Central memory CD4-positive, alpha-beta T cell (primary cell): ENCODE measurements around the gene TMEM81.
A peak's percentile ranks its signal among the peaks of the same experiment; 100 is the strongest.

Experiments
- DNase-seq: peaks from one replicate; pipeline ENCODE4 v3.0.0; 2022
- total RNA-seq, 3 experiments: gene quantifications; one replicate each; lab custom pipeline; 2026; lab: John Stamatoyannopoulos, UW

The TMEM81 gene
- 1.7 to 3.6 (median 2.0) reads per million in 3 experiments for total RNA-seq

DNA sequence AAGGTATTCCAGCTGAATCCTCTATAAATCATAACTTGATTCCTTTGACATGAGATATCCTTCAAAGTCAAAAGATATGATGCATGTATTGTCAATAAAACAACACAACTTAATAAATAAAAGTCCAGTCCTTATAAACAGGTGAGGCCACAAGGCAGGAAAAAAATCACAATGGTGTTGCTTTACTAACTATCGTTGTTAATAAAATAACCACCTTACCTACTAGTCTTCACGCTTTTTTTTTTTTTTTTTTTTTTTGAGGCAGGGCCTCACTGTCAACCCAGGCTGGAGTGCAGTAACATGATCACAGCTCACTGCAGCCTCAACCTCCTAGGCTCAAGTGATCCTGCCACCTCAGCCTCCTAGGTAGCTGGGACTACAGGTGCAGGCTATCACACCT lies at the start of gene TMEM81:
Gene TMEM81 (minus strand): TSS at position 101 of the 400 bp plus-strand sequence. CDS start 140 bp downstream, outside the sequence.
- no peak for DNase-seq

DNA sequence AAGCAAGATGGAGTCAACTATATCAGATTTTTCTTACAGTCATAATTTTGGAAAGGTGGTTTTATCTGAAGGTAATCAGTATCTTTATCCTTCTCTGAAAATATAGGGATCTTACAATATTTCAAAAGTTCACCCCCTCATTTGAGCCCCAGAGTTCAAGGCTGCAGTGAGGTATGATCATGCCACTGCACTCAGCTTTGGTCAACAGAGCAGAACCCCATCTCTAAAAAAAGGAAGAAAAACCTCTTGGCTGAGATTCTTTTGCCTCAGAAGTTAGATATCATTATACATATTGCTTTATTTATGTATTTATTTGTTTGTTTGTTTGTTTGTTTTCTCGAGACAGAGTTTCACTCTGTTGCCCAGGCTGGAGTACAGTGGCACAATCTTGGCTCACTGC lies 49.0 kb upstream of the TMEM81 start:
- DNase-seq, result no peak

DNA sequence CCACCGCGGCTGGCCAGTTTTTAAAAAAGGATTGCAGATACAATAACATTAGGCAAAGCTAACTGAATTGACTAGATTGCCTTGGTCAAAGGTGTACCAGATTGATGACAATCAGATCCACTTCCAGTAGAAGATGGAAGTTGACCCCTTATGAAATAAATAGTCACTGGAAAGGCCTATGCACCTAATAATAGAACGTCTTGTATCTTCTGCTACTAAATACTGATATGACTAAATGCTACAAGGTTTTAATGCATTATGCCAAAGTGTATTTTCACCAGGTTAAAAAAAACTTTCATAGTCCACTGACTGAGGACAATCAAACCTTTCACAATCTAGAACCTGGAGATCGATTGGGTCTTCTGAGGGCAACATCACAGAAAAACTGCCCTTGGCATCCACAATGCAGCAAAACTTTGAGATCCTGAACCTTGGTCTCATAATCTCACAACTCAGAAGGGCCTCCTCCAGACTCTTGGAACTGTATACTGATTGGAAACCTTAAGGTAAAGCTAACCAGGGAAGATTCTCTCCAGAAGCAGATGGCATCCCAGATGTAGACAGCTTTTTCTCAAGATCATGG lies 45.3 kb upstream of the TMEM81 start:
- no peak for DNase-seq

DNA sequence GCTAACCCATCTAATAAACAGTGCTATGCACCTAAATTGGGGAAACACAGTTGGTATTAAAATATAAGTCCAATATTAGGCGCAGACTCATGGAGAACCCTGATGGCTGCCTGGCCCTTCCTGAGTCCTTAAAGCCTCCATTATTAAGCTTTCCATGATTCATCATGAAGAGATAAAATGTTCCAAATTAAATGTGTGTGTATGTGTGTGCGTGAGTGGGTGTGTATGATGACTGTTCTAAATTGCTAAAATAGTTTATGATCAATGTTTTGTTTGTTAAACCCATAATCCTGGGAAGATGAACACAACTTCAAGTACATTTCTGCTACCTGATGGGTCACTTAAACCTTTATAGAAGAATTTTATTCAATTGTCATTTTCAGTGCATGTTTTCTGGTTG lies 43.8 kb upstream of the TMEM81 start:
- DNase-seq, result no peak

- no peak for DNase-seq
Observed at GRCh38 chr1:205127646-205128045, 43.4 kb upstream of the TMEM81 start.

DNA sequence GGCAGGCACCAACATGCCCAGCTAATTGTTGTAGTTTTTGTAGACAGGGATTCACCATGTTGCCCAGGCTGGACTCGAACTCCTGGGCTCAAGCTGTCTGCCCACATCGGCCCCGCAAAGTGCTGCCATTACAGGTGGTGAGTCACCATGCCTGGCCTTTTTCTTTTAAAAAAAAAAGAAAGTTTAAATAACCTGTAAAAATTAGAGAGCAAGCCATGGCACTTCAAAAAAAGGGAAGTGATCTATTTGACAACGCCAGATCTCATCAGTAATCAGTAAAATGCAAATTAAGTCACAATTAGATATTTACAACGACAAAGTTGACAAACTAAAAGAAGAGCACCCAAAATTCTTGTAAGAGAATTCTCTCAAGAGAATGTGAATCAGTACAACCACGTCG lies 40.5 kb upstream of the TMEM81 start:
- no peak for DNase-seq

DNA sequence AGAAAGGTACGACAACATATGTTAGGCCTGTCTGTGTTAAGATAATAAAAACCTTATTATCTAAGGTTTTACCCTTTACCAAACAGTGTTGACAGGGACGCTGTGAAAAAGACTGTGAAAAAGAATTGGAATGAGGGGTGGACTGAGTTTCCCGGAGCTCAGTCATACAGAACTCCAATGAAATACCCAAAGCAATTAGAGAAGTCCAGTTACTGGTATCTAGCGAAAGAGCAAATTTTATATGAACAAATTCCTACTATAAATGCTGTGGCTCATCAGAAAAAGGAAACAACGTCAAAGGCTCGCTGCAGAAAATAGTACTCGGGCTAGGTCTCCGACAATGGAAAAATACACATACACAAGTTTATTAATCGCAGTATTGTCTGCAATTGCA lies 38.2 kb upstream of the TMEM81 start:
- no peak for DNase-seq

DNA sequence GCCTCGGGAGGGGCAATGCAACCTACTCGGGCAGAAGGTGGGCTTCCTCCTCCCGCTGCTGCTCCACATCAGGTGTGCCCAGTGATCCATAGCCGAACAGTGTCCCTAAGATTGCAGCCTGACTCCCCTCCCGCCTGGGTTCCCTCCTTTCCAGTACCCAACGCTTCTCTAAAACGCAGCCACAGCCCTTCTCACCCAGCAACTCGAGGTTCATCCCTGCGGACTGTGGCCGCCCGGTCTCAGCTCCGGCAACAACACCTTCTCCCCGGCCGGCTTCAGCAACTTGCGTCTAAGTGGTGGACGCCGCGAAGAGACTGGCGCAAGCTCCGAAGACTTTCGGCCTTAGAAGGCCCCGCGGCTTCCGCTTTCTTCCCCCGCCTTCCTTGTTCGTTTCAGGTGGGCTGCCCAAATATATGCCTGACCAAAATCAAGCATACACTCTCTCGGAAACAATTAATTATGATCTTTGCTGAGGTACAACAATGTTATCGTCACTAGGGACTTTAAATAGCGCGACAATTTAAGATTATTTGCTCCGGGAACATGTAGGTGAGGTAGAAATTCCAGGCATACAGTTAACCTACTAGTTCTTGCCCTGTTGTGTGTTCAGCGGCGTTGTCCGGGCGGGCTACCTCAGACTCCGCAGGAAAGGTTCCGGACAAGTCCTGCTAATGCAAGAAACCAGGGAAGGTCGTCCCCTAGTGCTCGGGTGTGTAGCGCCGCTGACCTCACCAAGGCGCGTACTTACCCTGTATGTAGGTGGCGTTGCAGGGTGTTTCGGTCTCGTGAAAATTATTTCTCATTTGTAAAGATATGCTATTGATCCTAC lies 37.6 kb upstream of the TMEM81 start, which contains the start of gene RBBP5:
Gene RBBP5 (minus strand): TSS at position 319 of the 829 bp plus-strand sequence. CDS start 105 bp downstream, at position 214.
- peak; percentile 92 for DNase-seq

- DNase-seq, result no peak
Observed at GRCh38 chr1:205118752-205119151, 34.5 kb upstream of the TMEM81 start.

DNA sequence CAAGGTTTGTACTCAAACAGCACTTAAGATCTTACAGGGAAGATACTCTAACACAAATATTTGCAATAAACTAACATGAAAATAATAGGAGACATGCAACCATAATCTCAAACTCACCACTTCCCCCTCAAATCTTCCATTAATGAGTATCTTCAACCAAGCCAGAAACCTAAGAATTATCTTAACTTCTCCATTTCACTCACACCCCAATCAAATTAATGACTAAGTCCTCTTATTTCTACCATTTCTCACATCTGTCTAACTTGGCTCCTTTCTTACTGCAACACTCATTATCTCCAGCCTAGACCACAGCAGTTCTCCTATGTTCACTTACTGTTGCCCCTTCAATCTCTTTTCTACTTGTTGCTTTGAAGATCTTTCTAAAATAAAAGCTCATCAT lies 27.1 kb upstream of the TMEM81 start:
- no peak for DNase-seq

DNA sequence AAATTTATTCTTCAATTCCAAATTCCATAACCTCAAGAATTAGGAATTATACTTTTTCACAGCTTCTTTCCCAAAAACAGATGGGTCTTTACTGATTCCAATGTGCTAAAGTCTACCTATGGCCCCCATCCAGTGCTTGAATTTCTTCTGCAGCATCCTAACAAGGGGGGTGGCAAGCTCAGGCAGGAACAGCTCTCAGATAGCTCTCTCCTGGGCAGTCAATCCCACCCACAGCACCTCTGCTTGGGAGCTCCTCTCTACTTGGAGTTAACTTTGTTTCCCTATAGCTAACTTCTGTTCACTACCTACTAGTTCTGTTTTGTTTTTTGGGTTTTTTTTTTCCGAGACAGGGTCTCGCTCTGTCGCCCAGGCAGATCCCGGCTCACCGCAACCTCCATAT lies 25.5 kb upstream of the TMEM81 start:
- DNase-seq, result no peak

DNA sequence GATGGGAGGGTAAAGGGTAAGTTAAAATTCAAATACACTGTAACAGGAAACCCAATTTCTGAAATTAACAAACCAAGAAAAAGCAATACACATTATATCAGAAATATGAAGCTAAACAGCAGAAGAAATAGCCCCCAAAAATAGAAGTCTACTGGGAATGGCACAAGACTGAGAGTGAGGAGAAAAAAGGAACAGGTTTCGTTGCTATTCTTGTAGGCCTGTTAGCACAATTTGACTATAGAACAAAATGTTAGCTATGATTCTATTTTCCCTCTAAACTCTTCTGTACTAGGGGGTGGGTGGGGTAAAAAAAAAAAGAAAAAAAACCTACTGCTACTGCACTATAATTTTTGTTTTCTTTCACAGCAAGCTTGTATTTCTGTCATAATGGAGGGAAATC lies 25.0 kb upstream of the TMEM81 start:
- no peak for DNase-seq

- no peak for DNase-seq
Observed at GRCh38 chr1:205108464-205108863, 24.2 kb upstream of the TMEM81 start.

DNA sequence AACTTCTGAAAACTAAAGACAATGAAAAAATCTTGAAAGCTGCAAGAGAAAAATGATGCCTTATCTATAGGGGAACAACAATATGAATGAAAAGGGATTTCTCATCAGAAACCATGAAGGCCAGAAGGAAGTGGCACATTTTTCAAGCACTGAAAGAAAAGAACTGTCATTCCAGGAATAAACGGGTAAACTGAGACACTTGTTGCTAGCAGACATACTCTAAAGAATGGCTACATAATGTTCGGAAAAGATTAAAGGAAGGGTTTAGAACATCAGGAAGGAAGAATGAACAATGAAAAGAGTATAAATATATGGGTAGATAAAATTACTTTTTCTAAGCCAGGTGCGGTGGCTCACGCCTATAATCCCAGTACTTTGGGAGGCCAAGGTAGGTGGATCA lies 23.1 kb upstream of the TMEM81 start:
- no peak for DNase-seq

- DNase-seq, result no peak
Observed at GRCh38 chr1:205102404-205102803, 18.1 kb upstream of the TMEM81 start.

- DNase-seq, result no peak
Observed at GRCh38 chr1:205098242-205098641, 14.0 kb upstream of the TMEM81 start.

DNA sequence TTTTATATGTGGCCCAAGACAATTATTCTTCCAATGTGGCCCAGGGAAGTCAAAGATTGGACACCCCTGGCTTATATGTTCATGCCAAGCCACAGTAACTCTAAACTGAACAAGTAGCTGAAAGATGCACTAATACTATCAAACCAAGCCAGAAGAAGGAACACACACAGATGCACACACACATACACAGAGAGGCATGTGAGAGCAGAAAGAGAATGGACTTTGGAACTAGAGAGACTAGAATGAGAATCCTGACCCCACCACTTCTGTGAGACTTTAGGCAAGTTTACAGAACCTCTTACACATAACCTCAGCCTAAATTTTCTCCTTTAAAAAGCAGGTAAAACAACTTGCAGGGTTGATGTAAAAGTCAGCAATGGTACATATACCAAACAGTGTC lies 11.2 kb upstream of the TMEM81 start:
- no peak for DNase-seq

GRCh38 chr1:205091043-205091740 lies 6.9 kb upstream of the TMEM81 start:
- DNase-seq, result no peak

- no peak for DNase-seq
Observed at GRCh38 chr1:205088341-205088740, 4.1 kb upstream of the TMEM81 start.

DNA sequence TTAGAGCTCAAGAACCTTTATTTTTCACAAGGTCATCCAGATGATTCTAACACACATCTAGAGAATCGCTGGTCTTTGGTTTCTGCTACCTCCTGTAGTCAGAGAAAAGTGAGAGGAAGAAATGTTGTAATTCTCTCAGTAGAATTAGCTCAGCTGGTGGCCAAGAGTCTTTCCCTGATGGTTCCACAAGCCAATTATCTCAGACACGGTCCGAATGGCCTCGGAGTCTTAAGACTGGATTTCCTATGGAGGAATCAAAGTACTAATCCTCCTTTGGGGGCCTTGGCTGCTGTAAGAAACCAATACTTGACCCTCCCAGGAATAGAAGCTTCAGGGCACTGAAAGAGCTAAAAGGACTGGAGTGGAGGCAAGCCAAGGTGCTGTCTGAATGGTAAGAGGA lies 1.8 kb downstream of the TMEM81 start:
- no peak for DNase-seq

DNA sequence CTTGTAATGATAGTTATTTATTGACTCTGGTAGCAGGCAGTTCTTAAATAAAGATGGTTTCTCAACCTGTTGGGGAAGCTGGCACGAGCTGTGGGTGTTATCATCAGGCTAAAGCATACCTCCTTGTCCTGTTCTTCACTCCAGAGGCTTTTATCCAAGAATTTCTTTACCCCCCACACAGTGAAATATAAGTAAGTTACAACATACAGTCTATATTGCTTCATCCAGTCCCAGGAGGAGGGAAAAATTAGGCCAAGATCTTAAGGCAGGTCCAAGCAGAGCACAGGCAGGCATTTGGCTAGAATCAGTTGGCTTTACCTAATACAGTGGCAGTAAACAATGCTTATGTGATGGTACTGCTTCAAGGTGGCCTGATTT lies 6.3 kb downstream of the TMEM81 start:
- no peak for DNase-seq

- no peak for DNase-seq
Observed at GRCh38 chr1:205077158-205077933, 6.9 kb downstream of the TMEM81 start.

DNA sequence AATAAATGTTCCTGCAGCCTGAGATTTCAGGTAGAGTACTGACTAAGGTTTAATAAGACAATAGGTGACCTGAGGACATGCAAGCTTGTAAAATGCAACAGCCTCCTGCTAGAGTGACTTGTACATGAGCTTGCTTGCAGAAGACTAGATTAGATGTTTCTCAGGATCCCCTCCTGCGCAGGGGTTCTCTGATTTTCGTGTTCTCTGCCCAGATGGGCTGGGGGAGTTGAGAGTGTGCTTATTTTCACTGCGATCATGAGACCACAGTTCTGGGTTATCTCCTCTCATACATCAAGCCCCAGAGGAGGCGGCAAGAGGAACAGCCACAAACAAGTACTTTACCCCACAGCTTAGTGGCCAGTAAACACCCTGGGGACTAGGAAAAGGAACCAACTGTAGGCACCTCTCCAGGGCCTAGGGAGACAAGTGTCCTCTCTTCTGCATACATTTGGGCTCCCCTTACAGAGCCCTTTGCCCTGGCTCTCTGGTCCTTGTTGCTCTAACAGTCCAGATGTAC lies 8.0 kb downstream of the TMEM81 start:
- DNase-seq, result no peak
